GM23248 (cell line): Measurements from ENCODE around the gene PARK7. TPM values are rescaled to one million over a fixed set of nuclear protein-coding genes. Genes with fewer than 3 reads are reported as not detected.

Source experiments
- DNase-seq: peaks from one replicate; pipeline ENCODE4 v3.0.0-alpha.2; 2015
- H2AFZ ChIP-seq: fragments of 200-600 bp; sonication (generic); 2 replicates; pipeline ENCODE4 v1.6.1; 2016; ENCODE audit warnings: antibody characterized with exemption
- H3F3A ChIP-seq: fragments of 200-600 bp; sonication (generic); 2 replicates; pipeline ENCODE4 v1.6.1; 2016; ENCODE audit warnings: mild to moderate bottlenecking, antibody characterized with exemption, mixed run types; ENCODE audit not compliant: insufficient read depth
- H3K27ac ChIP-seq: fragments of 200-600 bp; sonication (generic); 2 replicates; pipeline ENCODE4 v1.5.1; 2016; ENCODE audit warnings: mild to moderate bottlenecking
- H3K27me3 ChIP-seq: fragments of 200-600 bp; sonication (generic); replicated peaks from 2 replicates; pipeline ENCODE4 v1.6.1; 2016; ENCODE audit warnings: mild to moderate bottlenecking; ENCODE audit not compliant: insufficient read depth
- H3K36me3 ChIP-seq: fragments of 200-600 bp; sonication (generic); 2 replicates; pipeline ENCODE4 v1.6.1; 2016; ENCODE audit warnings: low read depth, mild to moderate bottlenecking
- H3K4me1 ChIP-seq: fragments of 200-600 bp; sonication (generic); 2 replicates; pipeline ENCODE4 v1.6.1; 2016; ENCODE audit warnings: mild to moderate bottlenecking; ENCODE audit not compliant: insufficient read depth
- H3K4me2 ChIP-seq: fragments of 200-600 bp; sonication (generic); one replicate; pipeline ENCODE4 v1.6.1; 2016; ENCODE audit warnings: mild to moderate bottlenecking; ENCODE audit not compliant: unreplicated experiment
- H3K4me3 ChIP-seq: fragments of 200-600 bp; sonication (generic); 2 replicates; pipeline ENCODE4 v1.5.1; 2016; ENCODE audit warnings: mild to moderate bottlenecking
- H3K79me2 ChIP-seq: fragments of 200-600 bp; sonication (generic); 2 replicates; pipeline ENCODE4 v1.6.1; 2016; ENCODE audit warnings: mild to moderate bottlenecking; ENCODE audit not compliant: insufficient read depth
- H3K9ac ChIP-seq: fragments of 200-600 bp; sonication (generic); 2 replicates; pipeline ENCODE4 v1.6.1; 2016; ENCODE audit warnings: mild to moderate bottlenecking
- H3K9me2 ChIP-seq: fragments of 200-600 bp; sonication (generic); 2 replicates; pipeline ENCODE4 v1.6.1; 2016; ENCODE audit warnings: mixed run types, mild to moderate bottlenecking, moderate library complexity; ENCODE audit not compliant: insufficient read depth
- H3K9me3 ChIP-seq: fragments of 200-600 bp; sonication (generic); one replicate; pipeline ENCODE4 v1.6.1; 2017; ENCODE audit warnings: low read depth
- H4K20me1 ChIP-seq: fragments of 200-600 bp; sonication (generic); 2 replicates; pipeline ENCODE4 v1.6.0; 2016; ENCODE audit not compliant: insufficient read depth
- EZH2 ChIP-seq: fragments of 200-600 bp; sonication (generic); IDR thresholded peaks from 2 replicates; pipeline ENCODE4 v1.6.1; 2018; ENCODE audit warnings: antibody characterized with exemption, mild to moderate bottlenecking; ENCODE audit not compliant: insufficient read depth, poor library complexity, severe bottlenecking
- EZH2phosphoT487 ChIP-seq: fragments of 200-600 bp; sonication (generic); IDR thresholded peaks from 2 replicates; pipeline ENCODE4 v1.6.1; 2018; ENCODE audit warnings: antibody characterized with exemption, moderate library complexity, mild to moderate bottlenecking, low read depth; ENCODE audit not compliant: insufficient read depth
- WGBS, 2 experiments: methylation state at CpG; one replicate each; pipeline ENCODE4 v1.1.6; 2015 to 2017; ENCODE audit warnings: low lambda C conversion rate in 2 of 2, low coverage in 1 of 2; ENCODE audit errors: missing lambda C conversion rate in 2 of 2; 5-methylcytosine and 5-hydroxymethylcytosine counted together
- in situ Hi-C: fragments of 300-500 bp; cut with MboI; formaldehyde crosslinking; loops from 2 replicates; pipeline ENCODE4 v1.15.0; 2020
- polyA plus RNA-seq: library from polyadenylated mRNA; unstranded; fragments of >200 nt; fragmentation: Nextera tagmentation; extraction: Ambion mirVana; gene quantifications from 2 replicates; pipeline ENCODE4 v1.2.1, GENCODE V29; 2016
- total RNA-seq: library from RNA; depleted of rRNA; stranded (reverse); fragments of >200 nt; shearing (Covaris generic); gene quantifications from 2 replicates; pipeline ENCODE4 v1.2.3, GENCODE V29; 2014

The PARK7 gene
- total and polyA plus RNA-seq, 2 experiments from 2014 or later, result 191 to 514 TPM

DNA sequence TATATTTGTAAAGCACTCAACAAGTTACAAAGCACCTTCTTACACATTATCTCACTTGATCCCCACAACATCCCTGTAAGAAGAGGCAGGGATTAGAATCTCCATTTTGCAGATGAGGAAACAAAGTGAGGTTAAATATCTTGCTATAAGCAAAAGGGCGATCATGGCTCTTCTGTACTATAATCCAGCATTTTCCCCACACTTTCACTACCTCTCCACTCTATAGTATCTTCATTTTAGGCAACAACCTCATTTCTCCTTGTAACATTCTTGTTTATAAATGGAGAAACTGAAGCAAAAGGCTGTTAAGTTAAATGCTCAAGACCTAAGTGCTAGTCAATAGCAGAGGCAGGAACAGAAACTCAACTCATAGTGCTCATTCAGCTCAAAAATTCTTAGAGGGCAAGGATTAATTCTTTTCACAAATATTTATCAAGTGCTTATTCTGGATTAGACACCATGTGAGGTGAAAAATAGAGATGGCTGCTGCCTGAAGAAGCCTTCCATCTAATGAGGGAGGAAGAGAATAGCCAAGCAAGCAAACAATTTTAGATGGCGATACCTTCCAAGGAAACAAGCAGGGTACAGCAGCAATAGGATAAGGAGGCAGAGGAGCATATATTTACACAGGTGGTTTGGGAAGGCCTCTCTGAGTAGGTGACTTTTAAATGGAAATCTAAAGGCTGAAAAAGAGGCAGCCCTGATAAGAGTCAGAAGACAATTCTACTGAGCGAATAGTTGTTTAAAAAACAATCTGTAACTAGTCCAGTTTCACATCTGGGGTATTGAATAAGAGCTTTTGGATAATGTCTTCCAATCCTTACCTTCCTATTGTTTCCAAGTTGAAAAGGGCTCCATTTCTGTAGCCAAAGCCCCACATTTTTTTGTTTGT, 61.1 kb downstream of the PARK7 start:
- 97 to 100% methylated on average over 3 of the region's 3 CpGs for WGBS, 2 experiments
- Histone ChIP-seq H3K4me2 (peak overlapping the region; percentile 92), H2AFZ (no peak overlapping the region), H3K27me3 (no peaks in the 10 kb centered on the region), H3K4me3 (peak overlapping the region; percentile 80; the same call in 1 of the 2 replicates), H3K9me3 (no peaks in the 10 kb centered on the region), H3K27ac (no peak overlapping the region), H3K79me2 (peaks cover 82% of the 10 kb centered on the region), H3F3A (peaks cover 64% of the 10 kb centered on the region), H3K9ac (no peak overlapping the region), H3K4me1 (peaks cover 69% of the 10 kb centered on the region), H3K36me3 (no peaks in the 10 kb centered on the region), H4K20me1 (peaks cover 7% of the 10 kb centered on the region; the same call in 1 of the 2 replicates), H3K9me2 (no peaks in the 10 kb centered on the region)
- no peak for TF ChIP-seq EZH2
- TF ChIP-seq EZH2phosphoT487, result no peak
- in situ Hi-C loops, result no loop called here
- DNase-seq, result no peak

DNA sequence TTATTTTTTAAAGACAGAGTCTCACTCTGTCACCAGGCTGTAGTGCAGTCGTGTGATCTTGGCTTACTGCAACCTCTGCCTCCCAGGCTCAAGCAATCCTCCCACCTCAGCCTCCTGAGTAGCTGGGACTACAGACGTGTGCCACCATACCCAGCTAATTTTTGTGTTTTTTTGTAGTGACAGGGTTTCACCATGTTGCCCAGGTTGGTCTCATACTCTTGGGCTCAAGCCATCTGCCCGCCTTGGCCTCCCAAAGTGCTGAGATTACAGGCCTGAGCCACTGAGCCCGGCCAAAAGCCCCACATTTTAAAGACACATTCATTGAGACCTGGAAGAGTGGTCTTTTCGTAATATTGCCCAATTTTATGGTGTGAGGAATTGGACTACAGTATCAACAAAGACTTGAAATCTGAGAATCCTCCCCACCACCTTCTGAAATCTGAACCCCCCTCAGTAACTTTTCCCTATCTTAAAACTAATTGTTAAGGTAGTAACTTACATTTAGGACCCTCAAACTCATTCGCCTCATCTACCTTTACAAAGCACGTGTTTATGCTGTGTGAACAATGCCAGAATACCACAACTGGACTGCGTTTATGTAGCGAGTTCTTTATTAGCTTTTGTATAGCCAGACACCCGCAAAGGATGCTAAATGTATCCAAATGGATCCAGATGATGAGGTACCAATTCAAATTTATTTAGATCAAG, 61.9 kb downstream of the PARK7 start:
- Histone ChIP-seq H3K27ac (no peak overlapping the region), H3K36me3 (no peaks in the 10 kb centered on the region), H3K27me3 (no peaks in the 10 kb centered on the region), H3F3A (peaks cover 66% of the 10 kb centered on the region), H3K79me2 (peaks cover 75% of the 10 kb centered on the region), H2AFZ (no peak overlapping the region), H3K9me2 (no peaks in the 10 kb centered on the region), H4K20me1 (peaks cover 7% of the 10 kb centered on the region; the same call in 1 of the 2 replicates), H3K9ac (peak overlapping the region; percentile 83; the same call in 1 of the 2 replicates), H3K4me1 (peaks cover 69% of the 10 kb centered on the region), H3K9me3 (no peaks in the 10 kb centered on the region), H3K4me2 (peak overlapping the region; percentile 92), H3K4me3 (peak overlapping the region; percentile 80)
- TF ChIP-seq EZH2, result no peak
- in situ Hi-C loops, result no loop called here
- WGBS, 2 experiments, result 87 to 89% methylated on average over 10 of the region's 10 CpGs
- no peak for DNase-seq

DNA sequence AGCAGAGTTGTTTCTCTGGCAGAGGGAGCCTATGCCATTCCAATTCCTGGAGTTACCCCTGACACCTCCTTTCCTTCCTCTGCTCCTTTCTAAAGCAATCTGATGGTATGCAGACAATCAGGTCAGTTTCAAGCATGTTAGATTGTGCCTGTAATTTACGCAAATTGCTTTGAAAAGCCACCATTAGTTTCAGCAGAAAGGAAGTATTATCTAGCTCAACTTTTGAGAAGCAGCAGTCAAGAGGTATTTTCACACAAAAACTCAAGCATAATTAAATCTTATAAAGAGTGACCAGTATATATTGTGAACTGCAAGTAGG, 62.4 kb downstream of the PARK7 start:
- in situ Hi-C loops, result no loop called here
- 50 to 61% methylated on average over 1 of the region's 1 CpG for WGBS, 2 experiments
- DNase-seq, result no peak
- TF ChIP-seq EZH2phosphoT487 (no peak), EZH2 (no peak)
- Histone ChIP-seq H3K9me2 (no peaks in the 10 kb centered on the region), H3K9ac (peak overlapping the region; percentile 83; the same call in 1 of the 2 replicates), H3K4me3 (peak overlapping the region; percentile 80), H4K20me1 (peaks cover 7% of the 10 kb centered on the region; the same call in 1 of the 2 replicates), H3F3A (peaks cover 66% of the 10 kb centered on the region), H3K9me3 (no peaks in the 10 kb centered on the region), H3K27me3 (no peaks in the 10 kb centered on the region), H3K79me2 (peaks cover 70% of the 10 kb centered on the region), H3K36me3 (no peaks in the 10 kb centered on the region), H3K4me1 (peaks cover 69% of the 10 kb centered on the region), H3K4me2 (peak overlapping the region; percentile 92), H2AFZ (no peak overlapping the region), H3K27ac (no peak overlapping the region)

DNA sequence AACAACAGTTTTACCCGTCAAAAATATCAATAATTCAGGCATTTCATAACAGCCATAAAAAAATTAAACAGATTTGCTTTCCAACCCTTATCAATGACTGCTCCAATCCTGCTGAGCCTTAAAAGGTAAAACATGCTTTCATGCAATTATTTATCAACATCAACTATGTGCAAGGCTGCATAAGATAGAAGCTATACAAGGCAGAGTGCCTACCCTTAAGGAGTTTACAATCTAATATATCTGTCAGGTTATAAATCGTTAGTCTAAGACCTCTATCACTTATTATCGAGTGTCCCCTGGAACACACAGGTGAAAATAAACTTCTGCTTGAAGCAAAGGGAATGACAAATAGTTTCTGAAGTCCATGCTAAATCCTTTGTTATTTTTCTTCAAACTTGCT, 62.8 kb downstream of the PARK7 start:
- 83 to 92% methylated on average over 3 of the region's 3 CpGs for WGBS, 2 experiments
- Histone ChIP-seq H2AFZ (no peak overlapping the region), H3K9me3 (no peaks in the 10 kb centered on the region), H3K36me3 (no peaks in the 10 kb centered on the region), H3K9ac (peak overlapping the region; percentile 83), H3K79me2 (peaks cover 66% of the 10 kb centered on the region), H3K4me3 (peak overlapping the region; percentile 80), H3K9me2 (no peaks in the 10 kb centered on the region), H3F3A (peaks cover 64% of the 10 kb centered on the region), H3K4me2 (peak overlapping the region; percentile 92), H3K27me3 (no peaks in the 10 kb centered on the region), H4K20me1 (peaks cover 7% of the 10 kb centered on the region; the same call in 1 of the 2 replicates), H3K4me1 (peaks cover 68% of the 10 kb centered on the region), H3K27ac (no peak overlapping the region)
- in situ Hi-C loops, result no loop called here
- DNase-seq, result no peak
- TF ChIP-seq EZH2, result no peak
- no peak for TF ChIP-seq EZH2phosphoT487
